ENCODE results near the gene RIMBP2.

Gene RIMBP2

GRCh38 chr12:130687796-130688778 lies 28.0 kb downstream of the RIMBP2 start:
- no peak for TF ChIP-seq CTCF (IDR thresholded peaks at IDR 0.05; ENCODE audit: insufficient read depth, low read depth, low read length, missing control alignments)
- no peak for DNase-seq (ENCODE audit: low read depth)
- no peak overlapping the region for H3K4me3 ChIP-seq (ENCODE audit: low read depth, low read length)

- TF ChIP-seq CTCF (IDR thresholded peaks at IDR 0.05; ENCODE audit: insufficient read depth, low read depth, low read length, missing control alignments): no peak
- no peak for DNase-seq (ENCODE audit: low read depth)
Observed at GRCh38 chr12:130687190-130687589, 28.9 kb downstream of the RIMBP2 start.

GRCh38 chr12:130686511-130686991 lies 29.5 kb downstream of the RIMBP2 start:
- no peak for DNase-seq (ENCODE audit: low read depth)
- no peak overlapping the region for H3K4me3 ChIP-seq (ENCODE audit: low read depth, low read length)
- TF ChIP-seq CTCF (IDR thresholded peaks at IDR 0.05; ENCODE audit: insufficient read depth, low read depth, low read length, missing control alignments): no peak

More at GRCh38 chr12:130687190-130687589, 28.9 kb downstream of the RIMBP2 start:
- H3K4me3 ChIP-seq (ENCODE audit: low read depth, low read length): no peak overlapping the region

- no peak for DNase-seq (ENCODE audit: low read depth)
- H3K4me3 ChIP-seq (ENCODE audit: low read depth, low read length): no peak overlapping the region
- TF ChIP-seq CTCF (IDR thresholded peaks at IDR 0.05; ENCODE audit: insufficient read depth, low read depth, low read length, missing control alignments): no peak
Observed at GRCh38 chr12:130685850-130686249, 30.2 kb downstream of the RIMBP2 start.

- H3K4me3 ChIP-seq (ENCODE audit: low read depth, low read length): no peak overlapping the region
- DNase-seq (ENCODE audit: low read depth): no peak
- TF ChIP-seq CTCF (IDR thresholded peaks at IDR 0.05; ENCODE audit: insufficient read depth, low read depth, low read length, missing control alignments): no peak
Observed at GRCh38 chr12:130685250-130685787, 30.8 kb downstream of the RIMBP2 start.

GRCh38 chr12:130683811-130684210 lies 32.3 kb downstream of the RIMBP2 start:
- TF ChIP-seq CTCF (IDR thresholded peaks at IDR 0.05; ENCODE audit: insufficient read depth, low read depth, low read length, missing control alignments): no peak
- no peak for DNase-seq (ENCODE audit: low read depth)
- H3K4me3 ChIP-seq (ENCODE audit: low read depth, low read length): no peak overlapping the region

Measured in GM12865 (cell line).